ENCODE measurements around the gene GRK6. TPM values are rescaled to one million over a fixed set of nuclear protein-coding genes. Genes with fewer than 3 reads are reported as not detected.

The GRK6 gene
- total and polyA plus RNA-seq, 9 of the 15 experiments (the other 6 are each of a cell fraction or from before 2014, with no cell fraction given): 0.63 to 122 (median 44.5) TPM

GRCh38 chr5:177425801-177426565 is 493 bp upstream of the GRK6 start (continued):
- TF ChIP-seq CHD7 (IDR thresholded peaks at IDR 0.05; ENCODE audit: low read depth, low read length) (no peak), RERE (CRISPR knock-in tag; IDR thresholded peaks at IDR 0.05; ENCODE audit: borderline replicate concordance) (no peak), MEF2D (tag; conservative IDR thresholded peaks at IDR 0.05; ENCODE audit: low read depth) (no peak), ZNF778 (CRISPR knock-in tag; IDR thresholded peaks at IDR 0.05) (no peak), PTBP1 (IDR thresholded peaks at IDR 0.05; ENCODE audit: low read depth, low read length) (peak; percentile 95), SIN3A (IDR thresholded peaks at IDR 0.05; ENCODE audit: borderline replicate concordance in 2 of 2, control insufficient read depth in 1 of 2, low read depth in 2 of 2, low read length in 2 of 2) (peak in 1 of 2 experiments; percentile 56; a peak in 2 of 4 replicates), FOXP1 (CRISPR knock-in tag; IDR thresholded peaks at IDR 0.05) (peak; percentile 62; the same call in 1 of the 2 replicates), ZNF655 (CRISPR knock-in tag; IDR thresholded peaks at IDR 0.05) (no peak)

Data from K562 (cell line).